Activated CD8-positive, alpha-beta T cell treated with anti-CD3 and anti-CD28 coated beads, Interleukin-2, amount 10 ng/mL, durations not matched to agents 7 days and 5 days (primary cell): ENCODE measurements around the gene KCTD13. TPM values are rescaled to one million over a fixed set of nuclear protein-coding genes. Genes with fewer than 3 reads are reported as not detected.
"Not testable (repeated sequence)": the region's sequence is repeated elsewhere in the genome, so short reads cannot be mapped to it uniquely, and the experiment has no call there.

Experiments used
- ATAC-seq: fragments of 150-1000 bp; cut with Tn5 transposase; one replicate; pipeline ENCODE4 v1.10.0; 2021; ENCODE audit warnings: moderate library complexity
- CTCF ChIA-PET: fragments of 350-600 bp; sonication (Branson Sonifier 250); formaldehyde crosslinking; loops from one replicate; lab custom pipeline; 2021; ENCODE audit warnings: antibody characterized with exemption; lab: Charles Lee
- POLR2A ChIA-PET: fragments of 350-600 bp; sonication (Branson Sonifier 250); formaldehyde crosslinking; loops from one replicate; lab custom pipeline; 2021; ENCODE audit warnings: antibody characterized with exemption; lab: Charles Lee
- DNase-seq: peaks from one replicate; pipeline ENCODE4 v3.0.0-alpha.2; 2020
- H3K27ac Mint-ChIP-seq: one replicate; pipeline ENCODE4 v1.8.0; 2021; ENCODE audit warnings: mild to moderate bottlenecking, mixed read lengths
- H3K27me3 Mint-ChIP-seq: one replicate; pipeline ENCODE4 v1.8.0; 2021; ENCODE audit warnings: low read depth, mixed read lengths
- H3K36me3 Mint-ChIP-seq: one replicate; pipeline ENCODE4 v1.8.0; 2021; ENCODE audit warnings: low read depth, mixed read lengths
- H3K4me1 Mint-ChIP-seq: one replicate; pipeline ENCODE4 v1.8.0; 2021; ENCODE audit warnings: low read depth, mixed read lengths
- H3K4me3 Mint-ChIP-seq: one replicate; pipeline ENCODE4 v1.8.0; 2021; ENCODE audit warnings: mild to moderate bottlenecking, mixed read lengths
- H3K9me3 Mint-ChIP-seq: one replicate; pipeline ENCODE4 v1.8.0; 2022; ENCODE audit warnings: mixed read lengths; ENCODE audit not compliant: insufficient read depth
- total RNA-seq, 2 experiments: library from RNA; stranded (reverse); gene quantifications; one replicate each; pipeline ENCODE4 v1.2.3, GENCODE V29; 2021

The KCTD13 gene
- total RNA-seq, 2 experiments from 2014 or later, result 33.8 to 35.5 TPM

- ChIA-PET CTCF (interaction anchor here (1.3 to 2.0 kb wide), 2 partner anchors 91 to 156 kb away, joined by 3 to 7 read pairs; no protein-coding TSS in a partner anchor), POLR2A (no interaction called here)
- Mint-ChIP-seq H3K27me3 (peaks cover 26% of the 10 kb centered on the region), H3K27ac (no peak overlapping the region), H3K4me1 (peaks cover 16% of the 10 kb centered on the region), H3K4me3 (peak overlapping the region; percentile 55), H3K9me3 (no peaks in the 10 kb centered on the region), H3K36me3 (no peaks in the 10 kb centered on the region)
- no peak for DNase-seq
- peak; percentile 15 for ATAC-seq
Observed at GRCh38 chr16:29876217-29876593, 49.8 kb downstream of the KCTD13 start.

GRCh38 chr16:29875206-29875605, 50.8 kb downstream of the KCTD13 start:
- H3K4me1 Mint-ChIP-seq, result peaks cover 16% of the 10 kb centered on the region
- no peaks in the 10 kb centered on the region for H3K36me3 Mint-ChIP-seq
- peaks cover 24% of the 10 kb centered on the region for H3K27me3 Mint-ChIP-seq
- POLR2A ChIA-PET, result no interaction called here
- no peak overlapping the region for H3K27ac Mint-ChIP-seq
- ATAC-seq (no peak), DNase-seq (no peak)
- CTCF ChIA-PET, result no interaction called here
- H3K9me3 Mint-ChIP-seq, result no peaks in the 10 kb centered on the region
- H3K4me3 Mint-ChIP-seq, result no peak overlapping the region

GRCh38 chr16:29873319-29873718, 52.7 kb downstream of the KCTD13 start:
- ChIA-PET CTCF (no interaction called here), POLR2A (interaction anchor here (0.6 kb wide), 1 partner anchor 133 kb away, joined by 3 read pairs; no protein-coding TSS in a partner anchor)
- no peak for DNase-seq
- H3K27ac Mint-ChIP-seq, result no peak overlapping the region
- peaks cover 24% of the 10 kb centered on the region for H3K27me3 Mint-ChIP-seq
- peaks cover 16% of the 10 kb centered on the region for H3K4me1 Mint-ChIP-seq
- ATAC-seq, result no peak
- H3K9me3 Mint-ChIP-seq, result no peaks in the 10 kb centered on the region
- no peak overlapping the region for H3K4me3 Mint-ChIP-seq
- no peaks in the 10 kb centered on the region for H3K36me3 Mint-ChIP-seq

GRCh38 chr16:29871822-29872546, 54.0 kb downstream of the KCTD13 start:
- H3K27me3 Mint-ChIP-seq, result peaks cover 10% of the 10 kb centered on the region
- ATAC-seq (no peak), DNase-seq (no peak)
- ChIA-PET POLR2A (no interaction called here), CTCF (no interaction called here)
- no peaks in the 10 kb centered on the region for H3K9me3 Mint-ChIP-seq
- no peaks in the 10 kb centered on the region for H3K36me3 Mint-ChIP-seq
- no peak overlapping the region for H3K27ac Mint-ChIP-seq
- H3K4me3 Mint-ChIP-seq, result no peak overlapping the region
- peaks cover 14% of the 10 kb centered on the region for H3K4me1 Mint-ChIP-seq

GRCh38 chr16:29869067-29869466, 57.0 kb downstream of the KCTD13 start:
- ChIA-PET CTCF (interaction anchor here (1.6 kb wide), 1 partner anchor 21 kb away, joined by 9 read pairs; no protein-coding TSS in a partner anchor), POLR2A (interaction anchor here (0.6 kb wide), 1 partner anchor 9 kb away, joined by 3 read pairs; no protein-coding TSS in a partner anchor)
- not testable (repeated sequence) for H3K27ac Mint-ChIP-seq, H3K36me3 Mint-ChIP-seq, H3K27me3 Mint-ChIP-seq, H3K4me3 Mint-ChIP-seq, H3K4me1 Mint-ChIP-seq, H3K9me3 Mint-ChIP-seq, ATAC-seq, DNase-seq

- Mint-ChIP-seq H3K27ac (no peak overlapping the region), H3K4me3 (no peak overlapping the region), H3K4me1 (peaks cover 10% of the 10 kb centered on the region), H3K9me3 (no peaks in the 10 kb centered on the region), H3K27me3 (no peaks in the 10 kb centered on the region), H3K36me3 (no peaks in the 10 kb centered on the region)
- ChIA-PET CTCF (interaction anchor here (1.6 kb wide), 1 partner anchor 20 kb away, joined by 9 read pairs; no protein-coding TSS in a partner anchor), POLR2A (no interaction called here)
- DNase-seq (no peak), ATAC-seq (no peak)
Observed at GRCh38 chr16:29868396-29869009, 57.5 kb downstream of the KCTD13 start.

- H3K4me3 Mint-ChIP-seq, result no peak overlapping the region
- H3K9me3 Mint-ChIP-seq, result no peaks in the 10 kb centered on the region
- no peaks in the 10 kb centered on the region for H3K27me3 Mint-ChIP-seq
- ChIA-PET CTCF (no interaction called here), POLR2A (interaction anchor here (0.8 to 1.1 kb wide), 2 partner anchors 13 to 109 kb away, joined by 4 to 5 read pairs; no protein-coding TSS in a partner anchor)
- no peak for DNase-seq
- H3K27ac Mint-ChIP-seq, result no peak overlapping the region
- ATAC-seq, result no peak
- H3K4me1 Mint-ChIP-seq, result peaks cover 31% of the 10 kb centered on the region
- peaks cover 18% of the 10 kb centered on the region for H3K36me3 Mint-ChIP-seq
Observed at GRCh38 chr16:29864205-29864604, 61.8 kb downstream of the KCTD13 start.

GRCh38 chr16:29863669-29863984, 62.4 kb downstream of the KCTD13 start:
- POLR2A ChIA-PET, result interaction anchor here (1.1 to 1.2 kb wide), 3 partner anchors 14 to 132 kb away, joined by 3 to 4 read pairs (median 3); partner anchors contain the start of gene HIRIP3
- Mint-ChIP-seq H3K27ac (peak overlapping the region; percentile 100), H3K27me3 (no peaks in the 10 kb centered on the region), H3K9me3 (no peaks in the 10 kb centered on the region), H3K4me3 (peak overlapping the region; percentile 91), H3K36me3 (peaks cover 22% of the 10 kb centered on the region), H3K4me1 (peaks cover 31% of the 10 kb centered on the region)
- no peak for DNase-seq
- no peak for ATAC-seq
- CTCF ChIA-PET, result interaction anchor here (0.5 to 1.5 kb wide), 6 partner anchors 9 to 190 kb away, joined by 3 to 5 read pairs (median 4); partner anchors contain the start of gene TAOK2

- peak; percentile 99 for ATAC-seq
- peaks cover 25% of the 10 kb centered on the region for H3K36me3 Mint-ChIP-seq
- CTCF ChIA-PET, result interaction anchor here (0.5 to 1.5 kb wide), 6 partner anchors 8 to 189 kb away, joined by 3 to 5 read pairs (median 4); partner anchors contain the start of gene TAOK2
Observed at GRCh38 chr16:29862884-29863668, 63.0 kb downstream of the KCTD13 start, which contains the start of gene CDIPT. TSS of gene CDIPT (minus strand) at chr16:29863226. CDS start at chr16:29862857, 369 bp downstream.

GRCh38 chr16:29862383-29862883, 63.6 kb downstream of the KCTD13 start:
- H3K36me3 Mint-ChIP-seq, result peaks cover 26% of the 10 kb centered on the region
- DNase-seq (peak; percentile 32), ATAC-seq (no peak)
- H3K4me1 Mint-ChIP-seq, result peaks cover 26% of the 10 kb centered on the region
- ChIA-PET POLR2A (interaction anchor here (1.2 kb wide), 1 partner anchor 133 kb away, joined by 3 read pairs; the partner anchor contains the start of gene HIRIP3), CTCF (interaction anchor here (0.7 to 1.5 kb wide), 6 partner anchors 14 to 170 kb away, joined by 3 to 5 read pairs (median 4); partner anchors contain the start of gene TAOK2)
- no peaks in the 10 kb centered on the region for H3K27me3 Mint-ChIP-seq
- no peaks in the 10 kb centered on the region for H3K9me3 Mint-ChIP-seq
- peak overlapping the region; percentile 100 for H3K27ac Mint-ChIP-seq
- peak overlapping the region; percentile 91 for H3K4me3 Mint-ChIP-seq

More at GRCh38 chr16:29862884-29863668, 63.0 kb downstream of the KCTD13 start, which contains the start of gene CDIPT:
- peak; percentile 96 for DNase-seq
- POLR2A ChIA-PET, result interaction anchor here (1.1 to 1.2 kb wide), 3 partner anchors 14 to 132 kb away, joined by 3 to 4 read pairs (median 3); partner anchors contain the start of gene HIRIP3
- Mint-ChIP-seq H3K4me3 (peak within 1 kb of the TSS; percentile 91), H3K4me1 (peaks cover 31% of the 10 kb centered on the region), H3K27ac (peak within 1 kb of the TSS; percentile 100), H3K27me3 (no peaks in the 10 kb centered on the region), H3K9me3 (no peaks in the 10 kb centered on the region)

- peaks cover 25% of the 10 kb centered on the region for H3K4me1 Mint-ChIP-seq
- ATAC-seq, result no peak
- H3K27me3 Mint-ChIP-seq, result no peaks in the 10 kb centered on the region
- ChIA-PET POLR2A (interaction anchor here (1.1 kb wide), 1 partner anchor 101 kb away, joined by 3 read pairs; the partner anchor contains the start of gene TMEM219), CTCF (interaction anchor here (1.2 kb wide), 1 partner anchor 12 kb away, joined by 9 read pairs; no protein-coding TSS in a partner anchor)
- peaks cover 28% of the 10 kb centered on the region for H3K36me3 Mint-ChIP-seq
- no peak overlapping the region for H3K27ac Mint-ChIP-seq
- H3K4me3 Mint-ChIP-seq, result no peak overlapping the region
- no peak for DNase-seq
- no peaks in the 10 kb centered on the region for H3K9me3 Mint-ChIP-seq
Observed at GRCh38 chr16:29860218-29860617, 65.8 kb downstream of the KCTD13 start.
